ENCODE data around the gene CYLC2.

The CYLC2 gene

DNA sequence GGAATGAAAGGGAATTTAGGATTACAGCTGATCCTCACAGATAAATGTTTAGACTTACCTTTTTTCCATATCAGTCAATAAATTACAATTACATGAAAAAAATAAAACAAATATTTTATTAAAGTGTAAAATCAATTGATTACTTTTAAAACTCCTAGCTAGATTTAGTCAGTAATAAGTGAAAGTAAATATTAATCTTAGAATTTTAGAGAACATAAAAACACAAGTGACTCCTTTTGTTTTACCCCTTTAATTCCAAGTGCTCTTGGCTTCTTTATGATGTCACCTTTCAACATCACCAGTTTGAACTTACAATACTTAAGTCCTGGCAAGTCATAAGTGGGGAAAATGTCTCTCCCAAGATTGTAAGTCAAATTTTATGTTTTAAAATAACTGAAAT, at the start of gene CYLC2:
Gene CYLC2, plus strand, starts transcription at position 301 of the 400 bp plus-strand sequence. Its CDS starts 48 bp downstream, at position 349.
- no peak for DNase-seq (ENCODE audit: low spot score)
- TF ChIP-seq CTCF (IDR thresholded peaks at IDR 0.05; ENCODE audit: extremely low read depth, missing control alignments) = no peak

- TF ChIP-seq CTCF (IDR thresholded peaks at IDR 0.05; ENCODE audit: extremely low read depth, missing control alignments) = no peak
- no peak for DNase-seq (ENCODE audit: low spot score)
Observed at GRCh38 chr9:102950346-102950745, 44.8 kb upstream of the CYLC2 start.

GRCh38 chr9:102966999-102967398, 28.1 kb upstream of the CYLC2 start:
- TF ChIP-seq CTCF (IDR thresholded peaks at IDR 0.05; ENCODE audit: extremely low read depth, missing control alignments) = no peak
- no peak for DNase-seq (ENCODE audit: low spot score)

- no peak for TF ChIP-seq CTCF (IDR thresholded peaks at IDR 0.05; ENCODE audit: extremely low read depth, missing control alignments)
- DNase-seq (ENCODE audit: low spot score) = no peak
Observed at GRCh38 chr9:102967979-102968378, 27.2 kb upstream of the CYLC2 start.

DNA sequence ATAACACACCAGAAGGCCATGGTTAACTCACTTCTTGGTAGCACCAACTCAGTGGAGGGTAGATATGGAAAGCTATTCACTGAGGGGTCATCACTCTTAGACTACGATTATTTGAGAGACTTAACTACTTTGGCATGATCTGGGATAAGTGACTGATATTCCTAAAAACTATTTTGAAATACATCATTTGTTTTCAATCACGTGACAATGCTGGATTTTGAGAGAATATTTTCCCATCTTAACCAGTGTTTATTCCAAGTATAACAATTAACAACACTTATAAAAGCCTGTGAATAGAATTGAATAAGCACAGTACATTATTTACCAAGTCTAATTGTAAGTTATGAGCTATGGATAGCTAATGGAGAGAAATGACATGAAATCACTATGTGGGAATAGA, 22.4 kb upstream of the CYLC2 start:
- TF ChIP-seq CTCF (IDR thresholded peaks at IDR 0.05; ENCODE audit: extremely low read depth, missing control alignments) = no peak
- DNase-seq (ENCODE audit: low spot score) = no peak

GRCh38 chr9:102974530-102974929, 20.6 kb upstream of the CYLC2 start:
- no peak for TF ChIP-seq CTCF (IDR thresholded peaks at IDR 0.05; ENCODE audit: extremely low read depth, missing control alignments)

DNA sequence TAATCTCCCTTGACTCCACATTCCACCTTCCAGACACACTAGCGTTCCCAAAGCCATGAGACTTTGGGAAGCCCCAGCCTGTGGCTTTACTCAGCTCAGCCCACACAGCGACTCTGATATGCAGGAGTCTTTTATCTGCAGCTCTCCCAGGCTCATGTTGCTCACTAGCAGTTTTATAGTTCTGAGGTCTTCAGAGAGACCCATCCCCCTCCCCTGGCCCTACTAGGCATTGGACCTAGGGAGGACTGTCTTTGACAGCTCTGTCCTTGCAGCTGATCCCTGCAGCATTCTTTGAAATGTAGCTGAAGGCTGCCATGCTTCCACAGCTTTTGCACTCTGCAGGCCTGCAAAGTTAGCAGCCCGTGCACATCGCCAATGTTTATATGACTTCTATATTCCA, 19.9 kb upstream of the CYLC2 start:
- no peak for TF ChIP-seq CTCF (IDR thresholded peaks at IDR 0.05; ENCODE audit: extremely low read depth, missing control alignments)
- DNase-seq (ENCODE audit: low spot score) = no peak

More at GRCh38 chr9:102974530-102974929, 20.6 kb upstream of the CYLC2 start:
- DNase-seq (ENCODE audit: low spot score) = no peak

Data from GM20000 (cell line).